GM12801 (cell line): ENCODE data around the gene ANKFY1.

Experiments used
- TF ChIP-seq, protein P1 (sequence below): IDR thresholded peaks from one replicate; pipeline ENCODE4 v1.5.1; 2011; ENCODE audit warnings: control low read depth; ENCODE audit not compliant: insufficient read length; ENCODE audit errors: extremely low read depth

The ANKFY1 gene

DNA sequence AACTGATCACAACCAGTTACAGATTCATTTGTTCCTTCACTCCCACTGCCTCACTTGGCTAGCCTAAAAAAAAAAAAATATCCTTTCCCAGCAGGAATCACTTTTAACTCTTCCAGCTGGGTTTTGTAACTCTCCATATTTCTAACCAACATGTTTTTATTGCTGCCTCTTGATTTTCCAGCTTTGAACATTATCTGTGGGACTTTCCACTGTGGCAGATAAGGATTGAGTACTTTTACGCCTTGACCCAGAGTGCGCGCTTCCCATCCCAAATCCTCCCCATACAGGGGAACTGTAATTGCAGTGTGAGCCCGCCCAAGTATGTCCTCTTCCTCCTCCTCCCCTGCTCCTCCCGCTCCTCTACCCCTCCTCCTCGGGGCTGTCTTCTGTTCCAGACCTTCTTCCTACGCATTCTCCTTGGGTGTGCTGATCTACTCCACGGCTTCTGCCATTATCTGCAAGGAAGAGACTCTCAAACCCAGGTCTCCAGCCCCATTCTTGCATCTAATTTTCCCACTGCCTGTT lies 77.4 kb downstream of the ANKFY1 start:
- TF ChIP-seq, protein P1, sequence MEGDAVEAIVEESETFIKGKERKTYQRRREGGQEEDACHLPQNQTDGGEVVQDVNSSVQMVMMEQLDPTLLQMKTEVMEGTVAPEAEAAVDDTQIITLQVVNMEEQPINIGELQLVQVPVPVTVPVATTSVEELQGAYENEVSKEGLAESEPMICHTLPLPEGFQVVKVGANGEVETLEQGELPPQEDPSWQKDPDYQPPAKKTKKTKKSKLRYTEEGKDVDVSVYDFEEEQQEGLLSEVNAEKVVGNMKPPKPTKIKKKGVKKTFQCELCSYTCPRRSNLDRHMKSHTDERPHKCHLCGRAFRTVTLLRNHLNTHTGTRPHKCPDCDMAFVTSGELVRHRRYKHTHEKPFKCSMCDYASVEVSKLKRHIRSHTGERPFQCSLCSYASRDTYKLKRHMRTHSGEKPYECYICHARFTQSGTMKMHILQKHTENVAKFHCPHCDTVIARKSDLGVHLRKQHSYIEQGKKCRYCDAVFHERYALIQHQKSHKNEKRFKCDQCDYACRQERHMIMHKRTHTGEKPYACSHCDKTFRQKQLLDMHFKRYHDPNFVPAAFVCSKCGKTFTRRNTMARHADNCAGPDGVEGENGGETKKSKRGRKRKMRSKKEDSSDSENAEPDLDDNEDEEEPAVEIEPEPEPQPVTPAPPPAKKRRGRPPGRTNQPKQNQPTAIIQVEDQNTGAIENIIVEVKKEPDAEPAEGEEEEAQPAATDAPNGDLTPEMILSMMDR: no peak

DNA sequence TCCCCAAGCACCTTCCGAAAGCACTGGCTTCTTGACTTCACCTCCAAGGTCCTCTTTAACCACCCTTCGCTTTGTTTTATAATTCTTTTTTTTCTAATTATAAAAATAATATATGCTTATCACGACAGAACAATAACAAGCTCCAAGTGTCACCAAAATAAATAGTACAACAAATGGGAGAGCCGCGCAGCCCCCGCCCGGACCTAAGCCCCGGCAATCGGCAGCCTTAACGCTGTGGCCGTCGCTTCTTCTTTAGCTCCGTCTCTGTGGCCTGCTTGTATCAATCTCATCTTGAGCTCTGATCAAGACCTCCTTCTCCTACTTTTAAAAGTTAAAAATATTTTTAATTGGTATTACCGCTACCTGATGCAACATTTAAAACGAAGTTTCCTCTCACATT lies 78.1 kb downstream of the ANKFY1 start:
- TF ChIP-seq, protein P1: no peak

GRCh38 chr17:4184811-4185210 lies 79.0 kb downstream of the ANKFY1 start:
- TF ChIP-seq, protein P1: no peak

DNA sequence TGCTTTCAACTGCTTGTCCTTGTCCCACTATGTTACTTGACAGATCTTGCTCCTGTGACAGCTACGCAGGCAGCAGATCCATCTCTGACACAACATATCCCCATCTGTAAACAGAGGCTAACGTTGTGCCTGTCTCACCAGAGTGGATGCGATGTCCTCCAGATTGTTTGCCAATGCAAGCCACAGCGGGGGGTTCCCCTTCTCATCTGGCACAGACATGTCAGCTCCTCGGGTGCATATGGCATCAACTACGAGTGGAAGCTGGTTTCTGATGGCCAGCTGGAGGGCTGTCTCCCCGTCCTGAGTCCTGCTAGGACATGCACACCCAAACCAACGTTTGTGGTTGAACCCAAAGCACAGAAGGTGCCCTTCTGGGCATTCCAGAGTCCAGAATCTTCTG lies 81.7 kb downstream of the ANKFY1 start:
- TF ChIP-seq, protein P1: no peak

DNA sequence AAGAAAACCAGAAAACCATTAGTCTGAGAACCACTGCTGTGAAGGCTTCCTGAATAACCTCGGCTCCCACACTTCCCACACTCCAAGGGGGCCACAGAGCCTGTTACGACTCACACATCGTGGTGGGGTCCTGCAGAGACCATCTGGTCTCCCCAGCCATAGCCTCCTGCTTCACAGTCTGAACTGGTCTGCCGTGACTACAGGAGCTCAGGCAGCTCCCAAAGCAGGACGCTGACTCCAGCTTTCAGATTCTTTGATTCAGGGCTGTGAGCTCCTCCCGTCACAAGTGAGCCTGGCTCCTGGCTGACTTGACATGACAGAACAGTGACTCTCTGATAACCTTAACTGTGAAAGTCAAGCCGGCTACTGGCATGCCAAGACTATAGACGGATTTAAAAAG lies 83.0 kb downstream of the ANKFY1 start:
- TF ChIP-seq, protein P1: no peak

DNA sequence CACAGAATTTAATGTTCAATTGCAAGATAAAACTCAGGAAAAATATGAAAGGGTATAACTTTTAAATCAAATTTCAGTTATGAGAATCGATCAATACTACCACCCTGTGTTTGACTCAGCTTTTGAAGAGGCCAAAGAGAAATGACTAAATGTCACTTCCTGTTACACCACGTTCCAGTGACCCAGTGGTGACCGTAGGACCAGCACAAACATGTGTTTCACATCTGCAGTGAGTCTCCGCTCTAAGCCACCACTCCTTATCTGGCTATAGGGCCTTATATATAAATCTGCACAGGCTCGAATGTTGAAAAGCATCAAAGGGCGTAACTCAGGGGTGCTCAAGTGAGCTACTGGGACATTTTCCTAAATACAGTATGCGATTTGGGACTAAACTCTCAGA lies 84.7 kb downstream of the ANKFY1 start:
- TF ChIP-seq, protein P1: no peak

- TF ChIP-seq, protein P1: no peak
Observed at GRCh38 chr17:4178651-4179050, 85.1 kb downstream of the ANKFY1 start.

DNA sequence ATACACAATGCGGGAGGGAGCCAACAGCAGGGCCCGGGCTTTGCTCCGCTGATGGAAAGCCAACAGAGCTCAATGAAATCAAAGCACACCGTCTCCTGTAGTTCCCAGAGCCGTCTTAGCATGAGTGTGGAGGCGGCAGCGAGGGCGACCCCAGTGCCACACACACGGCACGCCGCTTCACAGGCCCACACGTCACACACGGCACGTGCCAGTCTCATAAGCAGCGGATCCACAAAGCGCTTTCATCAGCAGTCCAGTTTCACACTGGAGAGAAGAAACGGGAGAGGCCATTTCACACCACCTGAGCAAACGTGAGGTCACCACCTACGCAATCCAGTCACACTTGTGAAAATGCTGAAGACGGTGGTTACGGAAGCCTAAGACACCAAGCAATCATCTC lies 86.0 kb downstream of the ANKFY1 start:
- TF ChIP-seq, protein P1: no peak
